Smooth muscle cell of the coronary artery (primary cell): Measurements from ENCODE around the gene ZNF525. TPM values are rescaled to one million over a fixed set of nuclear protein-coding genes. Genes with fewer than 3 reads are reported as not detected.

Experiments used
- total RNA-seq: library from RNA; depleted of rRNA; stranded (reverse); fragments of >200 nt; gene quantifications from 2 replicates; pipeline ENCODE4 v1.2.3, GENCODE V29; 2014; ENCODE audit warnings: low replicate concordance

Gene ZNF525
- total RNA-seq = 7.0 TPM in 2 replicates

GRCh38 chr19:53365134-53365898 lies at the start of gene ZNF525:
Gene ZNF525, plus strand, starts transcription at chr19:53365705. Its CDS starts 6,577 bp downstream, at chr19:53372282.

DNA sequence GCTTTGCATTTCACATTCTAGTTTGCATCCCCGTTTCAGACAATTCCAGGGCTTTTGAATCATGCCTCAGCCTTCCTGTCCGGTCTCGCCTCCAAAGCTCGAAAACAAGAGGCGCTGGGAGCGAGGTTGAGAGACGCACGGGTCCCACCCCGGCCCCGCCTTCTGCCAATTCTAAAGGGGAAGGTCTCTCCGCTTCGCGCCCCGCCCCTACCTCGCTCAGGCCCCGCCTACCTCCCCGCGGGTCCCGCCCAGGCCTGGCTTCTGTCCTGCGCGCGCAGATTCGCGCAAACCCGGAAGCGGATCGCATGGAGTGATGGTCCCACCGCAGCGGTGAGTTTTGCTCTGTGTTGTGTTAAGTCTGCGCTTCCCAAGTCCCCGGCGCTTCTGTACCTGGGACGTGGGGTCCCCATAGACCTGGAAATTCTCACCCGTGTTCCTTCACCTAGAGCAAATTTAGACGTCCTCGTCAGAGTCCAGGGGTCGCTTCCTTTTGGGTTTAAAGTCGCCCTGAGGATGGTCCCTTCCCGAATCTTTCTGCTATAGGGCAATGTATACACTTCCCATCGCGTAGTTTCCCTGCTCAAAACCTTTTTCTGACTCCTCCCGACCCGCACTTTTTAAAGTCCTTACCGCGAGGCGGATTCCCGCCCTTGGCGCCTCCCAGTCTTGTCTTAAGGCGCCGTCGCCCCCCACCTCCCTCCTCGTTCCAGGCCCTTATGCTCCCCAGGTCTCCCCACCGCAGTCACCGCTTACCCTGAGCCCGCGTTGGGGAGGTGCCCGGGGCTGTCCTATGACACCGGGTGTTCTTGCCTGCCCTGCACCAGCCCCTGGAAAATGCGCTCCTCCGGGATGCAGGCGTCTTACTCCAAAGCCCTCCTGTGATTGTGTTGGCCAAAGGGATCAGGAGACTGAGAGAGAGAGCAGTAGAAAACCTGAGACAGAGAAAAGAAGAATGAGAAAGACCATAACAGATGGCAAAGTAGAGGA lies 31.7 kb upstream of the ZNF525 start, which contains the start of gene ZNF845:
TSS of gene ZNF845 (plus strand) at position 287 of the 987 bp plus-strand sequence. CDS start 7,559 bp downstream, outside the sequence.

GRCh38 chr19:53394974-53395839 lies 29.7 kb downstream of the ZNF525 start, which contains the start of gene ZNF765:
Gene ZNF765, plus strand, starts transcription at chr19:53395149. Its CDS starts 2,867 bp downstream, at chr19:53398016.

GRCh38 chr19:53431399-53432087 lies 66.0 kb downstream of the ZNF525 start, which contains the start of gene ZNF761:
Gene ZNF761, plus strand, starts transcription at chr19:53431984. Its CDS starts 15,285 bp downstream, at chr19:53447269.

Other genes with a start within 250 kb of the ZNF525 start
- 4.1 and 7.1 TPM in 2 replicates for gene ZNF415, start 232.8 kb upstream of the ZNF525 start, total RNA-seq
- gene ZNF347, start 206.7 kb upstream of the ZNF525 start, total RNA-seq = 5.4 and 6.1 TPM in 2 replicates
- gene ZNF665, start 172.3 kb upstream of the ZNF525 start, total RNA-seq = 2.3 TPM in 2 replicates
- gene ZNF677, start 110.8 kb upstream of the ZNF525 start, total RNA-seq = 6.0 and 15.6 TPM in 2 replicates
- 0.08 TPM in 1 of 2 replicates, not detected in the other for gene VN1R2, start 107.4 kb upstream of the ZNF525 start, total RNA-seq
- gene VN1R4, start 98.0 kb upstream of the ZNF525 start, total RNA-seq = not detected in 2 replicates
- gene ZNF845, start 32.0 kb upstream of the ZNF525 start, total RNA-seq = 6.0 and 7.1 TPM in 2 replicates
- 8.9 and 10.2 TPM in 2 replicates for gene ZNF765, start 29.4 kb downstream of the ZNF525 start, total RNA-seq
- gene ZNF761, start 66.3 kb downstream of the ZNF525 start, total RNA-seq = 9.0 and 9.8 TPM in 2 replicates
- gene ZNF813, start 102.0 kb downstream of the ZNF525 start, total RNA-seq = 3.2 and 3.7 TPM in 2 replicates
- gene ZNF331, start 172.4 kb downstream of the ZNF525 start, total RNA-seq = 7.8 and 12.1 TPM in 2 replicates